NOMO-1 treated with dmso at 0.1 percent for 144 hours (cell line): Measurements from ENCODE around the gene TIGD3.

Experiments
- DNase-seq: peaks from one replicate; lab custom pipeline; 2025; ENCODE audit not compliant: unreplicated experiment; lab: John Stamatoyannopoulos, UW

TIGD3 gene

DNA sequence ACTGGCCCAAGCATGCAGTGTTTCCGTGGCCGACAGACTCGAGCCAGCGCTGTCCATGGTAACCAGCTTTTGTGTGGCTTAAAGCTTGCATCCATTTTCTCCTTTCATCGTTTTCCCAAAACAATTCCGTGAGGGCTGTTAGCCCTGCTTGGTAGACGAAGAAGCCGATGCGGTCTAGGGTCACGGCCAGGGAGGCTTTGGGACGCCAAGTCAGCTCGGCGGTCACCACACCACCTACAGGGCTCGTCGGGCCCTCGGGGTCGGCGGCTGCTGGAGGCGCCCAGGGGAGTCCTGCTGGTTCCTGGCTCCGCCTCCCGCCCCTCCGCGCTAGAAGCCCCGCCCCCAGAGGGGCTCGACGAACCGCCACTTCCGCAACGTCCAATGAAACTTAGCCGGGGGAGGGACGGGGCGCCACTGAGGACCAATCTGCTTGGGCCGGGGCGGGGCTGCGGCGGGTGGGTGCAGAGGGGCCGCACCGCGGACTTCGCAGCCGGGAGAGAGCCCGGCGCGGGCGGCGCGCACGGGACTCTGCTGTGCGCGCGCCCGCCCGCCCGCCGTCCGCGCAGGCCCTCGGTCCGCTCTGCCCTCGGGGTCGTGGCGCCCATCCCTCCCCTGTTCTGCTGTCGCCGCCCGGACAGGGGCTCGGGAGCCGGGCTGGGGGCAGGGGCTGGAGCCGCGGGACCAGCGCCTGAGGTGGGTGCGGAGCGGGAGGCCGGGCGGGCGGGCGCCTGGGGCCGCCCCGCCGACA is at the start of gene TIGD3:
Gene TIGD3 (plus strand): TSS at position 487 of the 748 bp plus-strand sequence. CDS start 1,058 bp downstream, outside the sequence.
- peak; percentile 88 for DNase-seq

DNA sequence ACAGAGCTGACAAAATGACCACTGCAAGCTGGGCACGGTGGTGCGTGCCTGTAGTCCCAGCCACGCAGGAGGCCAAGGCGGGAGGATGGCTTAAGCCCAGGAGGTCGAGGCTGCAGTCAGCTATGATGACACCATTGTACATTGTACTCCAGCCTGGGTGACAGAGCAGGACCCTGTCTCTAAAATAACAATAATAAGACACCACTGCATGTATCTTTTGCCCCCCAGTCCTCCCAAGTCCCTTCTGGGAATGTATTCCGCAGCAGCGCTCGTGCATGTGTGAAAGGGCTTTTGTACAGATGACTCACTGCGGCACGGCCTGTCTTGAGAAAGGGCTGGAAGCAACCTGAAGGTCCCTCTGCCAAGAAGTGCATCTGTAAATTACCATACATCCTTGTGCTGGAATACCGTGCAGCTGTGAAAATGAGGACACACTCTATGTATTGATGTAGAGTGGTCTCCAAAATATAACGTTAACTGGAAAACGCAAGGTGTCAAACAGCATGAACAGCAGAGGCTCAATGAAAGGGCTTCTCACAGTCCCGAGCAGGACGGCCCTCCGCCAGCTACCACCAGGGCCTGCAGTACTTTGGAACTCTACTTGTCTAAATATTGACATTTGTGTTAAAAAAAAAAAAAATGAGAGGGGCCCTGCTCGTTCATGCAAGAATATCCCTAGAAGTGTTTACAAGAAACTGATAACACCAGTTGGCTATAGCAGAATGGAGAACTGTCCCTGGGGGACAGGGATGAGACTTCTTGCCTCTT is 48.9 kb upstream of the TIGD3 start:
- no peak for DNase-seq

DNA sequence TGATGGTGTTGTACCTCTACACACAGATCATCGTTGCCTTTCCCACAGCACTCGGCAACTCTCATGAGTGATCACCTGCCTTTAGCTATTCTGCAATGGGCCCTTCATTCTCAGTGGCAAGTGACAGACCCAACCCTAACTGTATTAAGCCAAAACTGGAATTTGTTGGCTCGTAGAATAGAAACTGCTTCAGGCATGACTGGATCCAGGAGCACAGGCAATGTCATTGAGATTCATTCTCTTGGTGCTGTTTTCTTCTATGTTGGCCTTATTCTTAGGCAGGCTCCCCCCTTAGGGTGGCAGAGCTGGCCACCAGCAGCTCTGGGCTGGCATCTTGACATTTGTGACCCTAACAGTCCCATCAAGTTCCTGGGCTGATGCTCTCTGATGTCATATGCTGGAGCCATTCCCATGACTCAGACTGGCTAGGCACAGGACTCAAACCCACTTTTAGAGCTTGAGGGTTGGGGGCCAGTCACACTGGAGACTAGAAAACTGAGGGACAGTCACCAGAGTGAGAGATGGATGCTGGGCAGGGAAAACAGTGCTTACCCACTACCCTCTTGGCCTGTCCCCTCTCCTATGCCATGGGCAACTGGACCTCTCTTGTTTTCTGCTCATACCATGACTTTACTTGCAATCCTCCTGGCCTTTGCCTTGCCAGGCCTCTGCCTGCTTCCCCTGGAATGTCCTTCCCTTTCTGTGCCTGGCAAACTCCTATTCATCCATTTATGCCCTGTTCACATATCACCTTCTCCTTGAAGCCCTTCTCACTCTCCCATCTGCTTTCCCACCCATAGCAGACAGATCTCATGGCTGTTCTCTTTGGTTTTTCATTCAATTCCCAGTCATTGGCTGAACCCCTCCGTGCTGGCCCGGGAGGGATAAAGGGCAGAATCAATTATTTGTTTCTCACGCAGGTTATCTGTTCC is 47.0 kb upstream of the TIGD3 start:
- DNase-seq = no peak

DNA sequence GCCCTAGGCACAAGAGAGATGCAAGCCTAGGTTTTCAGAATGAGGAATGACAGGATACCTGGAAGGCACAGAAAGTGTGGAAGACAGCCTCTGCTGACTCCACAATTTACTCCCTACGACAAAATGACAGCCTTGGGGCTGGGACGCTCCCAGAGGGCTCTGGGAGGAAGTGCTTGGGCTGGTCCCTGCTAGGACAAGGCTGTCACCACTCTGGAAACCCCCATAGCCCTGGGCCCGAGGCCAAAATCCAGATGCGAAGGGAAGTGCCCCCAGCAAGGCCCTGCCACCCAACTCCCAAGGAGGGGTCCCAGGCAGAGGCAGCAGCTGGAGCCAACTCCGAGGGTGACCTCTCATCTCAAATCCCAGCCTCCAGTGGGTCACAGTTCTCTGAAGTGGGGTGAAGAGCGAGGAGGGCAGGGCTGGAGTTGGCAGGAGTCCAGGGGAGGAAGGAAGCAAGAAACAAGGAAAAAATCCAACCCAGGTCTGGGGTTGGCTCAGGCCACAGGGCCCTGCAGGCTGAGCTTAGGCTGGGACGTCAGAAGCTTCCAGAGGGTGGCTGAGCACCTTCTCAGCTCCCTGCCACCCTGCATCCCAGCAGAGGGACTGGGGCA is 46.2 kb upstream of the TIGD3 start:
- no peak for DNase-seq

DNA sequence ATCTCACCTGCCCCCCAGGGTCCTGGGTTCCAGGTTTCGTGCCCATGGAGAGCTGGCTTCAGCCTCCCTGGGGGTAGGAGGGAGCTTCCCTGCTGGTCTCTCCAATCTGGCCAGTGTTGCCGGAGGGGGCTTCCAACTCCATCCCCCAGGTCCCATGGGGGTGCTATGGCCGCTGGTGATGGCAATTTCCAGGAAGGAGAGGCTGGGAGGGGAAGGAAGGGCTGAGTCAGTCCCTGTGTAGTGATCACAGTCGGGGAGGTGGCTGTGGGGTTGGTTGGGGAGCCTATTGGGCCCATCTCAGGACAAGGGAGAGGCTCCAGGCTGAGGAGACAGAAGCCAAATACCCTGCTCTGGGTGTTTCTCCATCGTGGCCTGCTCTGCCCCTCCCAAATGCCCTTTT is 45.5 kb upstream of the TIGD3 start:
- DNase-seq = no peak

GRCh38 chr11:65310215-65310614 is 44.3 kb upstream of the TIGD3 start:
- DNase-seq = no peak

GRCh38 chr11:65310736-65311135 is 43.8 kb upstream of the TIGD3 start:
- no peak for DNase-seq

DNA sequence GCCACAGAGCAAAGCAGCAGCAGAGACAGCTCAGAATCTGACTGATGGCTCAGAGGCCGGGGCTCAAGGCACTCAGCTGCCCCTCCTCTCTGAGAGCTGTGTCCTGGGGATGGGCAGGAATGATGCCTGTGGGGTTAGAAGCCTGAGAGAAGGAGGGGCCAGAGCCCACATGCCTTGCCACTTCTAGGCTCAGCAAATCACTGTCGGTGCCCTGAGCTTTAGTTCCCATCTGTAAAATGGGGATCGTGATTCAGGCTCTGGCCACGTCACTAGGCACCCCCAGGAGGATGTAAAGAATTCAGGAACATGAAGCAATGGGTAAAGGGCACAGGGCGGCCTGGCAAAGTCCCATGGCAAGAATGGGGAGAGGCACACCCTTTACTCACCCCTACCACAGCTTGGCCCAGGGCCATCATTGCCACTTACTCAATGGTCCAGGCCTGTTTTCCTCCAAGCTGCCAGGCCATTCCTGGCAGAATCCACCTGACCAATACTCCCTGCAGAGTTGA is 43.3 kb upstream of the TIGD3 start:
- DNase-seq = no peak

DNA sequence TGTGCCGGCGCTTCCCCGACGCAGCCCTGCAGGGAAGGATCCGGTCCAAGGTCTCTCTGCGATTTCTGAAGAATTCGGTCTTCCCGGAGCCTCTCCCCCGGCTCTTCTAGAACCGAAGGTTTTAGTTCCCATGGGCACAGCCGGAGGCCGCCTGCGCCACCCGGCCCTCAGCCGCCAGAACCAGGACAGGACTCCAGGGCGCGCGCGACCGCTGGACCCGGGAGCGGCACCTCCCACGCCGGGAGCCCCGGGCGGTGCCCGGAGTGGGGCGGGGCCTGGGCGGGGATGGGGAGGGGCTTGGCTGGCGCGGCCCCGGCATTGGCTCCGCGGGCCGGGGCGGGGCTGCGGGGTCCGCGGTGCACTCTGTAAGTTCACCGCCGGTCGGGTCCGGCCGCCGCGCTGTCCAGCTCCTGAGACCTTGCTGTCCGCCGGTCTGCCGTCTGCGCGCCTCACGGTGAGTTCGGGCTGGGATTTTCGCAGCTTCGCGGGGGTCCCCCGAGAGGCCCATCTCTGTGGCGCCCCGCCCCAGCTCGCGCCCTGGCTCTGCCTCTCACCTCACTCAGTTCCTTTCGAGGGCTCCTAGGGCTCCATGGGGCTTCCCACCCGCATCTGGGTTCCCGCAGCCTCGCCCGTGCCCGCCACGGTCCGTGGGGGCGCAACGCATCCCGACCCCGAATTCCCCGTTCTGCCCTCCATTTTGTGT is 39.9 kb upstream of the TIGD3 start, which contains the start of gene CDC42EP2:
Gene CDC42EP2 (plus strand): TSS at position 366 of the 703 bp plus-strand sequence. CDS start 6,033 bp downstream, outside the sequence.
- DNase-seq = peak; percentile 33

- DNase-seq = no peak
These were observed 39.2 kb upstream of the TIGD3 start for GRCh38 chr11:65315204-65315865.

GRCh38 chr11:65315866-65316226 is 38.7 kb upstream of the TIGD3 start:
- no peak for DNase-seq

- peak; percentile 17 for DNase-seq
These were observed 38.1 kb upstream of the TIGD3 start for GRCh38 chr11:65316227-65317024.

DNA sequence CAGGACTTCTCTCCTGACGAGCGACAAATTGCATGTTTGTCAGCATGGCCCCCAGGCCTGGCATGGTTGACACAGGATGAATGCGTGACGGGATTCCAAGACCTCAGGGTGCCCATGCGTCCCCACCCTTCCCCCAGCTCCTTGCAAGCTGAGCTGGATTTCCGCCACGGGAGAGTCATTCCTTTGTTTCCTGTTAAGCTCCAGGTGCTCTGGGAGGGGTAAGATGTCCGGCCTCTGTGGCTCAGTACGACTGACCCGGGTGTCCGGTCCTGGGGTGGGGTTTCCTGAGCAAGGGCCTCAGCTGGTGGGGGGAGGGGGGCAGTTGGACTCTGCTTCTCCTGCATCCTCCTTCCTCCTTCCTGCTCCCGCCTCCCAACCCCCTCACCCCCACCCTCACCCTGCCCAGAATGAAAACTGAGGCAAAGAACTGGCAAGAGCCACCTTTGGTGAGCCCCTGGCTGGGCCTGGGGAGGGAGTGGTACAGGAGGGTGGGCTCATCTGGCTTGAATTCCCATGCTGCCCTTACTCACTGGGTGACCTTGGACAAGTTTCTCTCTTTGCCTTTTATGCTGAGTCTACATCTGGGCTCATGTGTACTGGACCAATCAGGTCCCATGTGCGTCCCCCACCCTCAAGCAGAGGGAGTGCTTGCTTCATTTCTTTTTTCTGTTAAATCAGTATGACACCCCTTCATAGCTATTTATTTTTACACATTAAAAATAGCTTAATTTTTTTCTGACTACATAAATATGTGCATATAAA is 37.3 kb upstream of the TIGD3 start:
- DNase-seq = no peak

DNA sequence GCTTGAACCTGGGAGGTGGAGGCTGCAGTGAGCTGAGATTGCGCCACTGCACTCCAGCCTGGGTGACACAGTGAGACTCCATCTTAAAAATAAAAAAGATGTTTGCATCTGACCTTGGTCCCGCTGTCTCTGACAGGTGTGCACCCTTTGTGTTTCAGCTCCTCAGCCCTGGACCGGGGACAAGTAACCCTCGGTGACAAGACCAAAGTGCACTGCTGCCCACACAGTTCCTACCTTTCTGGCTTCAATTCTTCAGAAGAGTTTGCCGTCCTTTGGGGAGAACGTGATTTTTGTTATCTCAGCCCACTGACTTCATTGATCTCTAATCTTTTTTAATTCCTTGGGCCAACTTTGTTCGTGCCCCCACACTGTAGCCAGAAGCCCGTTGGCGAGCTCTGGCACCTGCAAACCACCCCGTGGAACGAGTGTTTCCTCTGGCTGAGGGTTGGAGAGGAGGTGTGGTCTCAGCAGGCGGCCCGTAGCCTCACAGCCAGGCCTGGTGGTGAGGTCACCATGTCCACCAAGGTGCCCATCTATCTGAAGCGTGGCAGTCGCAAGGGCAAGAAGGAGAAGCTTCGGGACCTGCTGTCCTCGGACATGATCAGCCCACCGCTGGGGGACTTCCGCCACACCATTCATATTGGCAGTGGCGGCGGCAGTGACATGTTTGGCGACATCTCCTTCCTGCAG is 34.0 kb upstream of the TIGD3 start:
- DNase-seq = no peak

DNA sequence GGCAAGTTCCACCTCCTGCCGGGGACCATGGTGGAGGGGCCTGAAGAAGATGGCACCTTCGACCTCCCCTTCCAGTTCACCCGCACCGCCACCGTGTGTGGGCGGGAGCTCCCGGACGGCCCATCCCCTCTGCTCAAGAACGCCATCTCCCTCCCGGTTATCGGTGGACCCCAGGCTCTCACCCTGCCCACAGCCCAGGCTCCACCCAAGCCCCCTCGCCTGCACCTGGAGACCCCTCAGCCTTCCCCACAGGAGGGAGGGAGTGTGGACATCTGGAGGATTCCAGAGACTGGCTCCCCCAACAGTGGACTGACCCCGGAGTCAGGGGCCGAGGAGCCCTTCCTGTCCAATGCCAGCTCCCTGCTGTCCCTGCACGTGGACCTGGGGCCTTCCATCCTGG is 33.5 kb upstream of the TIGD3 start:
- no peak for DNase-seq

DNA sequence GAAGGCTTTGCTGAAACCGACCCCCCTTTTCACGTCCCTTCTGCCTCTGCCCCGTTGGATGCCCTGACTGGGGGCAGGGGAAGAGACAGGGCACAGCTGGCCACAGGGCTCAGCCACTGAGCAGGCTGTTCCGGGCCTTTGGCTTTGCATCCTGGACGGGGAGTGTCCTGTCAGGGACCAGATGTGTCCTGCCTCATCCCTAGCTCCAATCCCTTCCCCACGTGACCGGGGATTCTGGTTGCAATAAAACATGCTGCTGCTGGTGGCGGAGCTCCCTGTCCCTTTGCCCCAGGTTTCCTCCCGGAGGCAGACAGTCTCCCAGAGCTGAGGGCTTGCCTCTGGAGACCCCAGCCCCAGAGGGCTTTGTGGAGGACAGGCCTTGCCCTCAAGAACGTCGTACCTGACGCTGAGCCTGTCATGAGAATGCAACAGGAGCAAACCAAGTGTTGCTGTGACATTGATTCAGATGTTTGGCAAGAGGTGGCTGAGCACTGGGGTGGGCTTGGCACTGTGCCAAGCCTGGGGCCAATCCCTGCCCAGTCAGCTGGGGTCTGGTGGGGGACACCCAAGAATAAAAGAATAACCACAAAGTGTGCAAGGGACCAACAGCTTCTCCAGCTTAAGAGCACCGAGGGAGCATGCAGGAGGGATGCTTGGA is 32.6 kb upstream of the TIGD3 start:
- DNase-seq = no peak

DNA sequence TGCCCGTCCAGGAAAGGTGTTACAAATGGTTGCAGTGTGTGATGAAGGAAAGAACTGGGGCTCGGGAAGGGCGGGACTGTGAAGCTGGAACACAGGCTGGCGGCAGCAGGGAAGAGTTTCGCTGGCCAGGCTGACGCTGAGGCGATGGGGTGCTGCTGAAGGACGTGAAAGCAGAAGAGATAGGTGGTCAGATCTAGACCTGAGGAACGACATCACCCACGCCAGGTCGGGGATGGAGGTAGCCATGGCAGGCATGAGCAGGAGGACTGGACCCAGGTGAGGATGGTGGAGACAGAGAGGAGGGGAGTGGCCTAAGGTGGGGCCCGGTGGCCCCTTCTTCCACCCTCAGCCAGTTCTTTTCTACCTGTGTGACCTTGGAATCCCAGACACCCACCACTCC is 30.7 kb upstream of the TIGD3 start:
- DNase-seq = no peak
